ENCODE data around the gene ASAP3. TPM values are rescaled to one million over a fixed set of nuclear protein-coding genes. Genes with fewer than 3 reads are reported as not detected.

ASAP3 gene
- total and polyA plus RNA-seq, 2 of the 13 experiments (the other 11 are each of a cell fraction or from before 2014, with no cell fraction given): 32.6 to 37.0 TPM

DNA sequence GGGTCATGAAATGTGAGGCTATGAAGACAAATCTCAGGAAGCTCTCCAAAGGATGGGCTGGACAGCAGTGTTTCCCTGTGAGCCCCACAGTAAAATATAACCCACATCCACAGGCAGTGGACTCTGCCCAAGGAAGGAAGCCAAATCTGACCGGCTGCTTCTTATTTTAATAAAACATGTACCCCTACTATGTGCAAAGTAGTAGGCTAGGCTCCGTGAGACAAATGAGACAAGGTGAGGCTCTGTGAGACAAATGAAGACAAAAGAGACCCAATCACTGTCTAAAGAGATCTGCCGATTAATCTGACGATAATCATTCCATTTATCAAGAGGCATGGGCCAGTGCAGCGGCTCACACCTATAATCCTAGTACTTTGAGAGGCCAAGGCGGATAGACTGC is 2.1 kb downstream of the ASAP3 start:
- H3K9me3 ChIP-seq (ENCODE audit: low read length): no peaks in the 10 kb centered on the region
- BruUV-seq (replicated peaks): no TSS peak
- 0 out of 5 replicates have a peak, but pooled peaks cover 0 to 1% of the 10 kb centered on the region in 2 experiments for H3K27me3 ChIP-seq (ENCODE audit: control insufficient read depth in 1 of 2, insufficient read depth in 2 of 2, low read length in 2 of 2)
- peaks cover 87% of the 10 kb centered on the region for H3K4me1 ChIP-seq (ENCODE audit: insufficient read depth, low read length)
- no peak for DNase-seq (ENCODE audit: low spot score)
- POLR2A ChIA-PET: interaction anchor here (1.4 kb wide), 1 partner anchor 59 kb away, joined by 3 read pairs; no protein-coding TSS in a partner anchor
- ATAC-seq: no peak
- CTCF ChIA-PET (ENCODE audit: low intra/inter-chr PET ratio, low total read pairs): no interaction called here
- H3K9ac ChIP-seq (ENCODE audit: insufficient read depth, low read depth, low read length): no peak overlapping the region
- WGBS (ENCODE audit: low lambda C conversion rate): 93% methylated on average over 4 of the region's 6 CpGs
- FAIRE-seq: no peak
- intact Hi-C loops (cut with micrococcal nuclease; ENCODE audit: unreplicated experiment) (loop anchor here (5.0 kb wide), 1 partner anchor 155 kb away; no protein-coding TSS in a partner anchor), in situ Hi-C loops (cut with HindIII; ENCODE audit: extremely low pct_ligation_motif_present, low pct_unique_long_range_greater_than_20kb) (no loop called here)
- H3K36me3 ChIP-seq (replicated peaks in 1 of 2; ENCODE audit: control insufficient read depth in 1 of 2, insufficient read depth in 2 of 2, low read length in 2 of 2): no peaks in the 10 kb centered on the region; a peak in 1 of 5 replicates
- peak overlapping the region; percentile 28 for H3K4me2 ChIP-seq (ENCODE audit: low read depth, low read length)
- no peak overlapping the region for H3K27ac ChIP-seq (ENCODE audit: extremely low read length, insufficient read depth, low read length)
- H3K4me3 ChIP-seq (replicated peaks in 1 of 3; ENCODE audit: insufficient read depth in 1 of 3, low read depth in 2 of 3, low read length in 3 of 3): no peak overlapping the region
- H4K20me1 ChIP-seq (ENCODE audit: insufficient read depth, low read length): no peaks in the 10 kb centered on the region
- TF ChIP-seq ZKSCAN1 (IDR thresholded peaks at IDR 0.05; ENCODE audit: low read length) (0 out of 2 replicates have a peak, but pooled peaks have one; percentile 55), TBP (CRISPR knock-in tag; IDR thresholded peaks at IDR 0.05) (no peak)
- TF ChIP-seq, protein P1, sequence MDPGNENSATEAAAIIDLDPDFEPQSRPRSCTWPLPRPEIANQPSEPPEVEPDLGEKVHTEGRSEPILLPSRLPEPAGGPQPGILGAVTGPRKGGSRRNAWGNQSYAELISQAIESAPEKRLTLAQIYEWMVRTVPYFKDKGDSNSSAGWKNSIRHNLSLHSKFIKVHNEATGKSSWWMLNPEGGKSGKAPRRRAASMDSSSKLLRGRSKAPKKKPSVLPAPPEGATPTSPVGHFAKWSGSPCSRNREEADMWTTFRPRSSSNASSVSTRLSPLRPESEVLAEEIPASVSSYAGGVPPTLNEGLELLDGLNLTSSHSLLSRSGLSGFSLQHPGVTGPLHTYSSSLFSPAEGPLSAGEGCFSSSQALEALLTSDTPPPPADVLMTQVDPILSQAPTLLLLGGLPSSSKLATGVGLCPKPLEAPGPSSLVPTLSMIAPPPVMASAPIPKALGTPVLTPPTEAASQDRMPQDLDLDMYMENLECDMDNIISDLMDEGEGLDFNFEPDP (CRISPR knock-in tag; conservative IDR thresholded peaks at IDR 0.05): 0 out of 2 replicates have a peak, but pooled peaks have one; percentile 29
- no peak overlapping the region for H2AFZ ChIP-seq (ENCODE audit: low read length)
- peaks cover 46% of the 10 kb centered on the region for H3K79me2 ChIP-seq (ENCODE audit: insufficient read depth, low read length)

DNA sequence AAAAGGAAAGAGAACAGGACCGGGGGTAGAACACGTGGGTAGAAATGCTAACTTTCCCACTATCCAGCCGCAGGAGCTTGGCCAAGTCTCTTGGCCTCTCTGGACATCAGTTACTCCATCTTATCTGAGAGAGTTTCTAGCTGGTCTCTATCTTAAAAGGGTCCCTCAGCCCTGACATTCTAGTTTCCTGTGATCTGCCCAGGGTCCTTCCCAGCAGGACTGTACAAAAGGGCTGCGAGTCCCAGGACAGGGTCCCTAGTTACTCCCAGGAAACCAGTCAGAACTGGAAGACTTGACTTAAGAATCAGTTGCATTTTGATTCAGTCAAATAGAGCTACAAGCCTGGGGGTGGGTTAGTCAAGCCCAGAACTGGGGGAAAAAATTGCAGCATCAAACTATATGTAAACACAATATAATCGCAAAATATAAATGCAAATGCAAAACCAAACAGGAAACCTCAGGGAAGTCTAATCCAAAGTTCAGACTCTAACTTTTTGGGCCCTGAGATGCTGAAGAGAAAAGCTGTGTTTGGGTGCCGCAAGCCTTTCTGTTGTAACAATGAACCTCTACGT is 2.9 kb downstream of the ASAP3 start:
- Histone ChIP-seq H4K20me1 (ENCODE audit: insufficient read depth, low read length) (no peaks in the 10 kb centered on the region), H3K4me3 (replicated peaks in 1 of 3; ENCODE audit: insufficient read depth in 1 of 3, low read depth in 2 of 3, low read length in 3 of 3) (no peak overlapping the region), H3K4me1 (ENCODE audit: insufficient read depth, low read length) (peaks cover 79% of the 10 kb centered on the region), H3K27me3 (ENCODE audit: control insufficient read depth in 1 of 2, insufficient read depth in 2 of 2, low read length in 2 of 2) (no peaks in the 10 kb centered on the region), H3K27ac (ENCODE audit: extremely low read length, insufficient read depth, low read length) (no peak overlapping the region), H3K79me2 (ENCODE audit: insufficient read depth, low read length) (peaks cover 53% of the 10 kb centered on the region), H3K36me3 (replicated peaks in 1 of 2; ENCODE audit: control insufficient read depth in 1 of 2, insufficient read depth in 2 of 2, low read length in 2 of 2) (no peaks in the 10 kb centered on the region; a peak in 1 of 5 replicates), H3K9ac (ENCODE audit: insufficient read depth, low read depth, low read length) (no peak overlapping the region), H3K4me2 (ENCODE audit: low read depth, low read length) (peak overlapping the region; percentile 28), H2AFZ (ENCODE audit: low read length) (no peak overlapping the region), H3K9me3 (ENCODE audit: low read length) (no peaks in the 10 kb centered on the region)
- WGBS (ENCODE audit: low lambda C conversion rate): 84% methylated on average over 7 of the region's 7 CpGs
- no peak for FAIRE-seq
- BruUV-seq (replicated peaks): no TSS peak
- no peak for DNase-seq (ENCODE audit: low spot score)
- ChIA-PET POLR2A (interaction anchor here (1.4 kb wide), 1 partner anchor 58 kb away, joined by 3 read pairs; no protein-coding TSS in a partner anchor), CTCF (ENCODE audit: low intra/inter-chr PET ratio, low total read pairs) (no interaction called here)
- intact Hi-C loops (cut with micrococcal nuclease; ENCODE audit: unreplicated experiment) (loop anchor here (5.0 kb wide), 1 partner anchor 156 kb away; no protein-coding TSS in a partner anchor), in situ Hi-C loops (cut with HindIII; ENCODE audit: extremely low pct_ligation_motif_present, low pct_unique_long_range_greater_than_20kb) (no loop called here)
- ATAC-seq: no peak
- TF ChIP-seq, protein P2, sequence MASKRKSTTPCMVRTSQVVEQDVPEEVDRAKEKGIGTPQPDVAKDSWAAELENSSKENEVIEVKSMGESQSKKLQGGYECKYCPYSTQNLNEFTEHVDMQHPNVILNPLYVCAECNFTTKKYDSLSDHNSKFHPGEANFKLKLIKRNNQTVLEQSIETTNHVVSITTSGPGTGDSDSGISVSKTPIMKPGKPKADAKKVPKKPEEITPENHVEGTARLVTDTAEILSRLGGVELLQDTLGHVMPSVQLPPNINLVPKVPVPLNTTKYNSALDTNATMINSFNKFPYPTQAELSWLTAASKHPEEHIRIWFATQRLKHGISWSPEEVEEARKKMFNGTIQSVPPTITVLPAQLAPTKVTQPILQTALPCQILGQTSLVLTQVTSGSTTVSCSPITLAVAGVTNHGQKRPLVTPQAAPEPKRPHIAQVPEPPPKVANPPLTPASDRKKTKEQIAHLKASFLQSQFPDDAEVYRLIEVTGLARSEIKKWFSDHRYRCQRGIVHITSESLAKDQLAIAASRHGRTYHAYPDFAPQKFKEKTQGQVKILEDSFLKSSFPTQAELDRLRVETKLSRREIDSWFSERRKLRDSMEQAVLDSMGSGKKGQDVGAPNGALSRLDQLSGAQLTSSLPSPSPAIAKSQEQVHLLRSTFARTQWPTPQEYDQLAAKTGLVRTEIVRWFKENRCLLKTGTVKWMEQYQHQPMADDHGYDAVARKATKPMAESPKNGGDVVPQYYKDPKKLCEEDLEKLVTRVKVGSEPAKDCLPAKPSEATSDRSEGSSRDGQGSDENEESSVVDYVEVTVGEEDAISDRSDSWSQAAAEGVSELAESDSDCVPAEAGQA (IDR thresholded peaks at IDR 0.05; ENCODE audit: low read depth): no peak
- TF ChIP-seq, protein P2 (CRISPR knock-in tag; IDR thresholded peaks at IDR 0.05; ENCODE audit: borderline replicate concordance): no peak
- TF ChIP-seq NFKBIZ (CRISPR knock-in tag; IDR thresholded peaks at IDR 0.05) (no peak), CHD4 (IDR thresholded peaks at IDR 0.05; ENCODE audit: borderline replicate concordance, low read length) (no peak)
- TF ChIP-seq, protein P3, sequence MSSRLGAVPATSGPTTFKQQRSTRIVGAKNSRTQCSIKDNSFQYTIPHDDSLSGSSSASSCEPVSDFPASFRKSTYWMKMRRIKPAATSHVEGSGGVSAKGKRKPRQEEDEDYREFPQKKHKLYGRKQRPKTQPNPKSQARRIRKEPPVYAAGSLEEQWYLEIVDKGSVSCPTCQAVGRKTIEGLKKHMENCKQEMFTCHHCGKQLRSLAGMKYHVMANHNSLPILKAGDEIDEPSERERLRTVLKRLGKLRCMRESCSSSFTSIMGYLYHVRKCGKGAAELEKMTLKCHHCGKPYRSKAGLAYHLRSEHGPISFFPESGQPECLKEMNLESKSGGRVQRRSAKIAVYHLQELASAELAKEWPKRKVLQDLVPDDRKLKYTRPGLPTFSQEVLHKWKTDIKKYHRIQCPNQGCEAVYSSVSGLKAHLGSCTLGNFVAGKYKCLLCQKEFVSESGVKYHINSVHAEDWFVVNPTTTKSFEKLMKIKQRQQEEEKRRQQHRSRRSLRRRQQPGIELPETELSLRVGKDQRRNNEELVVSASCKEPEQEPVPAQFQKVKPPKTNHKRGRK (CRISPR knock-in tag; IDR thresholded peaks at IDR 0.05): no peak

Data from HepG2 (cell line).